NCI-H187 treated with DMSO at 0.1 percent for 48 hours (cell line): ENCODE results near the gene KRTAP5-1.

ENCODE experiments used
- DNase-seq: peaks from one replicate; lab custom pipeline; 2025; lab: John Stamatoyannopoulos, UW

KRTAP5-1 gene

GRCh38 chr11:1542267-1542666 lies 42.8 kb downstream of the KRTAP5-1 start:
- DNase-seq = no peak

- no peak for DNase-seq
Observed at GRCh38 chr11:1541474-1542204, 43.4 kb downstream of the KRTAP5-1 start.

GRCh38 chr11:1540074-1540473 lies 45.0 kb downstream of the KRTAP5-1 start:
- no peak for DNase-seq

- no peak for DNase-seq
Observed at GRCh38 chr11:1538153-1538552, 46.9 kb downstream of the KRTAP5-1 start.

GRCh38 chr11:1536065-1536843 lies 48.8 kb downstream of the KRTAP5-1 start:
- DNase-seq = no peak

GRCh38 chr11:1534682-1535081 lies 50.4 kb downstream of the KRTAP5-1 start:
- DNase-seq = no peak
